ENCODE results near the gene OR2V2. TPM values are rescaled to one million over a fixed set of nuclear protein-coding genes. Genes with fewer than 3 reads are reported as not detected.

The OR2V2 gene
- polyA plus RNA-seq, 2 of the 4 experiments (the other 2 are of a cell fraction): not detected

DNA sequence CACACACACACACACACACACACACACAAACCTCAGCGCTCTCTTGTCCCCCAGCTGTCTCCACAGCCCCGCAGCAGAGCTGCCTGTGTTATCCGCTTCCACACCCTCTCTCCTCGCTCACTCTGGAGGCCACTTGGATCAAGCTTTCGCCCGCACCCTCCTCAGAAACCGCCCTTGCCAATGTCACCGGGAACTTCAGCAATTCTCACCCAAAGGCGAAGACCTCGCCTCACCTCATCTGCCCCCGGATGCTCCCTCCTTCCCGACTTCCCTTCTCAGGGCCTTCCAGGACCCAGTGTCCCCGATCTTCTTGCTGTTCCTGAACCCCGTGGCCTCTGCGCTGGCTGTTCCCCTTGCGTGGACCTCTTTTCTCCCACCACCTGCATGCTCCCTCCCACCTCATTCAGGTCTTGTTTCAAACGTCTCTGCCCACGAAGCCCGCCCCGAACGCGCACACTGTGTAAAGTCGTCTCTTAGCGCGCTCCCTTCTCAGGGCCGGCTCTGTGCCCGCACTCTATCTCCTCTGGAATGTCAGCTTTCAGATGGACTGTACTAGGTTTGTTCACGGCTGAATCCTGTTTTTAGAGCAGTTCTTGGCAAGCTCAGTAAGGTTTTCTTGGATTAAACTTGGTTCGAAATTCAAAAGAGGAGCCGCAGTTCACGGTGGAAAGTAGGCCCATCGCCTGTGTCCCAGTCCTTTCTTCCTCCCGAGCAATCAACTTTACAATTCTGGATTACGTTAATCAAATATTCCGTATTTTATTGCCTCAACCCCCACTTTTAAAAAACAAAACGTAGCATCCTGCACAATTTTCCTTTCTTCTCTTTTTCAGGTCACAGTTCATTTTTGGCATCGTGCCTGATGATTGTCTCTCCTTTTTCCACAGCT lies 58.6 kb downstream of the OR2V2 start:
- Histone ChIP-seq H3K27ac (peak overlapping the region; percentile 93 to 95), H3K9me3 (no peaks in the 10 kb centered on the region), H3K4me2 (peak overlapping the region; percentile 91), H3K4me1 (peaks cover 15% of the 10 kb centered on the region), H3K4me3 (peak overlapping the region; percentile 84)
- no peak for FAIRE-seq
- DNase-seq (ENCODE audit: low read depth in 1 of 2, low spot score in 1 of 2): no peak
- TF ChIP-seq NPAS2 (CRISPR knock-in tag; IDR thresholded peaks at IDR 0.05; ENCODE audit: borderline replicate concordance) (no peak), RCOR1 (IDR thresholded peaks at IDR 0.05; ENCODE audit: low read depth, low read length) (no peak), SREBF2 (IDR thresholded peaks at IDR 0.05) (no peak), CBX8 (IDR thresholded peaks at IDR 0.05) (no peak), HEYL (CRISPR knock-in tag; IDR thresholded peaks at IDR 0.05) (no peak), JUN (IDR thresholded peaks at IDR 0.05) (no peak)
- TF ChIP-seq, protein P1, sequence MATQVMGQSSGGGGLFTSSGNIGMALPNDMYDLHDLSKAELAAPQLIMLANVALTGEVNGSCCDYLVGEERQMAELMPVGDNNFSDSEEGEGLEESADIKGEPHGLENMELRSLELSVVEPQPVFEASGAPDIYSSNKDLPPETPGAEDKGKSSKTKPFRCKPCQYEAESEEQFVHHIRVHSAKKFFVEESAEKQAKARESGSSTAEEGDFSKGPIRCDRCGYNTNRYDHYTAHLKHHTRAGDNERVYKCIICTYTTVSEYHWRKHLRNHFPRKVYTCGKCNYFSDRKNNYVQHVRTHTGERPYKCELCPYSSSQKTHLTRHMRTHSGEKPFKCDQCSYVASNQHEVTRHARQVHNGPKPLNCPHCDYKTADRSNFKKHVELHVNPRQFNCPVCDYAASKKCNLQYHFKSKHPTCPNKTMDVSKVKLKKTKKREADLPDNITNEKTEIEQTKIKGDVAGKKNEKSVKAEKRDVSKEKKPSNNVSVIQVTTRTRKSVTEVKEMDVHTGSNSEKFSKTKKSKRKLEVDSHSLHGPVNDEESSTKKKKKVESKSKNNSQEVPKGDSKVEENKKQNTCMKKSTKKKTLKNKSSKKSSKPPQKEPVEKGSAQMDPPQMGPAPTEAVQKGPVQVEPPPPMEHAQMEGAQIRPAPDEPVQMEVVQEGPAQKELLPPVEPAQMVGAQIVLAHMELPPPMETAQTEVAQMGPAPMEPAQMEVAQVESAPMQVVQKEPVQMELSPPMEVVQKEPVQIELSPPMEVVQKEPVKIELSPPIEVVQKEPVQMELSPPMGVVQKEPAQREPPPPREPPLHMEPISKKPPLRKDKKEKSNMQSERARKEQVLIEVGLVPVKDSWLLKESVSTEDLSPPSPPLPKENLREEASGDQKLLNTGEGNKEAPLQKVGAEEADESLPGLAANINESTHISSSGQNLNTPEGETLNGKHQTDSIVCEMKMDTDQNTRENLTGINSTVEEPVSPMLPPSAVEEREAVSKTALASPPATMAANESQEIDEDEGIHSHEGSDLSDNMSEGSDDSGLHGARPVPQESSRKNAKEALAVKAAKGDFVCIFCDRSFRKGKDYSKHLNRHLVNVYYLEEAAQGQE (IDR thresholded peaks at IDR 0.05): no peak
- TF ChIP-seq, protein P2, sequence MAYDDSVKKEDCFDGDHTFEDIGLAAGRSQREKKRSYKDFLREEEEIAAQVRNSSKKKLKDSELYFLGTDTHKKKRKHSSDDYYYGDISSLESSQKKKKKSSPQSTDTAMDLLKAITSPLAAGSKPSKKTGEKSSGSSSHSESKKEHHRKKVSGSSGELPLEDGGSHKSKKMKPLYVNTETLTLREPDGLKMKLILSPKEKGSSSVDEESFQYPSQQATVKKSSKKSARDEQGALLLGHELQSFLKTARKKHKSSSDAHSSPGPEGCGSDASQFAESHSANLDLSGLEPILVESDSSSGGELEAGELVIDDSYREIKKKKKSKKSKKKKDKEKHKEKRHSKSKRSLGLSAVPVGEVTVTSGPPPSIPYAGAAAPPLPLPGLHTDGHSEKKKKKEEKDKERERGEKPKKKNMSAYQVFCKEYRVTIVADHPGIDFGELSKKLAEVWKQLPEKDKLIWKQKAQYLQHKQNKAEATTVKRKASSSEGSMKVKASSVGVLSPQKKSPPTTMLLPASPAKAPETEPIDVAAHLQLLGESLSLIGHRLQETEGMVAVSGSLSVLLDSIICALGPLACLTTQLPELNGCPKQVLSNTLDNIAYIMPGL (CRISPR knock-in tag; IDR thresholded peaks at IDR 0.05; ENCODE audit: borderline replicate concordance): no peak
- TF ChIP-seq, protein P3, sequence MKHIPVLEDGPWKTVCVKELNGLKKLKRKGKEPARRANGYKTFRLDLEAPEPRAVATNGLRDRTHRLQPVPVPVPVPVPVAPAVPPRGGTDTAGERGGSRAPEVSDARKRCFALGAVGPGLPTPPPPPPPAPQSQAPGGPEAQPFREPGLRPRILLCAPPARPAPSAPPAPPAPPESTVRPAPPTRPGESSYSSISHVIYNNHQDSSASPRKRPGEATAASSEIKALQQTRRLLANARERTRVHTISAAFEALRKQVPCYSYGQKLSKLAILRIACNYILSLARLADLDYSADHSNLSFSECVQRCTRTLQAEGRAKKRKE (CRISPR knock-in tag; IDR thresholded peaks at IDR 0.05; ENCODE audit: low read depth): no peak
- POLR2A ChIA-PET: interaction anchor here (0.9 to 6.7 kb wide), 6 partner anchors 11 to 29 kb away, joined by 4 to 159 read pairs (median 12); partner anchors contain the start of gene TRIM41
- WGBS (ENCODE audit: missing lambda C conversion rate): 83% methylated on average over 37 of the region's 37 CpGs
- no peak for ATAC-seq
- CTCF ChIA-PET: interaction anchor here (1.0 to 3.6 kb wide), 6 partner anchors 10 to 21 kb away, joined by 3 to 36 read pairs (median 18); no protein-coding TSS in a partner anchor

DNA sequence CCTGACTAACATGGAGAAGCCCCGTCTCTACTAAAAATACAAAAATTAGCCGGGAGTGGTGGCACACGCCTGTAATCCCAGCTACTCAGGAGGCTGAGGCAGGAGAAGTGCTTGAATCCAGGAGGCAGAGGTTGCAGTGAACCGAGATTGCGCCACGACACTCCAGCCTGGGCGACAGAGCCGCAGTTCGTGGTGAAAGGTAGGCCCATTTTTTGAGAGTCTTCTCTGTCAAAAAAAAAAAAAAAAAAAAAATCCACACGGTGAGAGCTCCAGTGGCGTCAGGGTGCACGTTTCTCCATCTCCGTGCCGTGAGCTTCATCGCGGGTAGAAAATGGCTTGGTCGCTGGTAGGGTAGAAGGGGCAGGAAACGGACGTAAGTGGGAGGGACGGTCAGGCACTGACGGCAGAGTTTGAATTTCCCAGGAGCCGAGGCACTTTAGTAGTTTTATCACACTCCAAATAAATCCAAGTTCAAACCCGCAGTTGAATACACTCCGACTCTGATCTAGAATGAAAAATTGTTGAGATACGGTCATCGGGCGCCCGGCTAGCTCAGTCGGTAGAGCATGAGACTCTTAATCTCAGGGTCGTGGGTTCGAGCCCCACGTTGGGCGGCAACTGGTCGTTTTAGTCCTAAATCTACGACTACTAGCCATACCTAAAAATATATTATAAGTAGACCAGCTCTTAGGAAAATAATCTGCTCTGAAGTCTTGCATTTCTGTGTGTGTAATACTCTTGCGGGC lies 60.0 kb downstream of the OR2V2 start:
- POLR2A ChIA-PET: interaction anchor here (0.6 to 6.7 kb wide), 9 partner anchors 9 to 401 kb away, joined by 3 to 159 read pairs (median 8); partner anchors contain the start of gene TRIM41
- under 1% methylated on average over 35 of the region's 36 CpGs for WGBS (ENCODE audit: missing lambda C conversion rate)
- FAIRE-seq: peak; percentile 23
- no peak for TF ChIP-seq ZSCAN20 (CRISPR knock-in tag; IDR thresholded peaks at IDR 0.05)
- TF ChIP-seq NFE2L2 (conservative IDR thresholded peaks at IDR 0.05; ENCODE audit: low read length): no peak
- TF ChIP-seq, protein P4, sequence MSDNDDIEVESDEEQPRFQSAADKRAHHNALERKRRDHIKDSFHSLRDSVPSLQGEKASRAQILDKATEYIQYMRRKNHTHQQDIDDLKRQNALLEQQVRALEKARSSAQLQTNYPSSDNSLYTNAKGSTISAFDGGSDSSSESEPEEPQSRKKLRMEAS (IDR thresholded peaks at IDR 0.05): peak; percentile 52
- TF ChIP-seq, protein P5, sequence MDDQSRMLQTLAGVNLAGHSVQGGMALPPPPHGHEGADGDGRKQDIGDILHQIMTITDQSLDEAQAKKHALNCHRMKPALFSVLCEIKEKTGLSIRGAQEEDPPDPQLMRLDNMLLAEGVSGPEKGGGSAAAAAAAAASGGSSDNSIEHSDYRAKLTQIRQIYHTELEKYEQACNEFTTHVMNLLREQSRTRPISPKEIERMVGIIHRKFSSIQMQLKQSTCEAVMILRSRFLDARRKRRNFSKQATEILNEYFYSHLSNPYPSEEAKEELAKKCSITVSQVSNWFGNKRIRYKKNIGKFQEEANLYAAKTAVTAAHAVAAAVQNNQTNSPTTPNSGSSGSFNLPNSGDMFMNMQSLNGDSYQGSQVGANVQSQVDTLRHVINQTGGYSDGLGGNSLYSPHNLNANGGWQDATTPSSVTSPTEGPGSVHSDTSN (IDR thresholded peaks at IDR 0.05): no peak; the same call in 1 of the 2 replicates
- TF ChIP-seq EHMT2 (IDR thresholded peaks at IDR 0.05; ENCODE audit: low read depth): no peak
- TF ChIP-seq, protein P6, sequence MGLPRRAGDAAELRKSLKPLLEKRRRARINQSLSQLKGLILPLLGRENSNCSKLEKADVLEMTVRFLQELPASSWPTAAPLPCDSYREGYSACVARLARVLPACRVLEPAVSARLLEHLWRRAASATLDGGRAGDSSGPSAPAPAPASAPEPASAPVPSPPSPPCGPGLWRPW (IDR thresholded peaks at IDR 0.05): no peak
- TF ChIP-seq, protein P2 (CRISPR knock-in tag; IDR thresholded peaks at IDR 0.05; ENCODE audit: borderline replicate concordance): peak; percentile 95
- no peak for TF ChIP-seq CBX2 (IDR thresholded peaks at IDR 0.05; ENCODE audit: borderline replicate concordance, low read depth)
- TF ChIP-seq ESRRA (IDR thresholded peaks at IDR 0.05; ENCODE audit: borderline replicate concordance, low read length): no peak
- peak; percentile 81 for TF ChIP-seq SREBF2 (IDR thresholded peaks at IDR 0.05)
- TF ChIP-seq PHF8 (IDR thresholded peaks at IDR 0.05; ENCODE audit: borderline replicate concordance, low read depth): 0 out of 2 replicates have a peak, but pooled peaks have one; percentile 50
- peak; percentile 90 for TF ChIP-seq HOXA7 (CRISPR knock-in tag; IDR thresholded peaks at IDR 0.05)
- peak; percentile 67; the same call in 1 of the 2 replicates for TF ChIP-seq TP53 (CRISPR knock-in tag; IDR thresholded peaks at IDR 0.05)
- TF ChIP-seq ZC3H11A (IDR thresholded peaks at IDR 0.05): no peak
- TF ChIP-seq JUN (IDR thresholded peaks at IDR 0.05): peak in 1 of 2 experiments; percentile 26; a peak in 1 of 5 replicates
- TF ChIP-seq SMC3 (IDR thresholded peaks at IDR 0.05): peak; percentile 42; the same call in 2 of the 3 replicates

More for the DNA sequence above, 60.0 kb downstream of the OR2V2 start:
- DNase-seq (ENCODE audit: low read depth in 1 of 2, low spot score in 1 of 2) (peak; percentile 60 to 96), ATAC-seq (peak; percentile 51 to 66)
- no peaks in the 10 kb centered on the region for H3K9me3 ChIP-seq
- peaks cover 15% of the 10 kb centered on the region for H3K4me1 ChIP-seq
- H3K4me3 ChIP-seq: peak overlapping the region; percentile 54
- peak overlapping the region; percentile 91 for H3K4me2 ChIP-seq
- H3K27ac ChIP-seq: peak overlapping the region; percentile 69 to 93
- CTCF ChIA-PET: interaction anchor here (0.6 to 3.6 kb wide), 12 partner anchors 9 to 476 kb away, joined by 3 to 33 read pairs (median 4); no protein-coding TSS in a partner anchor
